H9 (cell line): ENCODE measurements around the gene CACNB2. TPM values are rescaled to one million over a fixed set of nuclear protein-coding genes. Genes with fewer than 3 reads are reported as not detected.

Experiments
- DNase-seq: peaks from one replicate; pipeline ENCODE4 v3.0.0-alpha.2; 2017
- H2AFZ ChIP-seq: one replicate; pipeline ENCODE4 v1.6.1; 2013; ENCODE audit warnings: mild to moderate bottlenecking, low read length, control low read depth, moderate library complexity
- H2AK5ac ChIP-seq: 2 replicates; pipeline ENCODE4 v1.6.1; 2013; ENCODE audit warnings: low read length, control low read depth, mixed read lengths; ENCODE audit not compliant: insufficient read length
- H2BK120ac ChIP-seq: one replicate; pipeline ENCODE4 v1.6.1; 2013; ENCODE audit warnings: low read depth, mild to moderate bottlenecking, low read length, control low read depth, inconsistent platforms; ENCODE audit not compliant: poor library complexity, severe bottlenecking
- H2BK12ac ChIP-seq: 2 replicates; pipeline ENCODE4 v1.6.1; 2013; ENCODE audit warnings: low read length, control low read depth, mixed read lengths, low read depth; ENCODE audit not compliant: insufficient read length
- H2BK15ac ChIP-seq: 2 replicates; pipeline ENCODE4 v1.6.1; 2013; ENCODE audit warnings: low read depth, low read length, control low read depth
- H2BK20ac ChIP-seq: one replicate; pipeline ENCODE4 v1.6.1; 2013; ENCODE audit warnings: low read depth, mild to moderate bottlenecking, low read length, control low read depth, inconsistent platforms; ENCODE audit not compliant: poor library complexity, severe bottlenecking
- H2BK5ac ChIP-seq: 2 replicates; pipeline ENCODE4 v1.6.1; 2013; ENCODE audit warnings: low read length, control low read depth, mixed read lengths; ENCODE audit not compliant: insufficient read length
- H3K14ac ChIP-seq: 2 replicates; pipeline ENCODE4 v1.6.1; 2013; ENCODE audit warnings: low read length, control low read depth; ENCODE audit not compliant: insufficient read depth
- H3K18ac ChIP-seq: 2 replicates; pipeline ENCODE4 v1.6.1; 2013; ENCODE audit warnings: low read depth, mild to moderate bottlenecking, mixed read lengths, low read length, control low read depth; ENCODE audit not compliant: insufficient read length
- H3K23ac ChIP-seq: 2 replicates; pipeline ENCODE4 v1.6.1; 2013; ENCODE audit warnings: low read length, control low read depth, mixed read lengths, low read depth; ENCODE audit not compliant: insufficient read length
- H3K23me2 ChIP-seq: 2 replicates; pipeline ENCODE4 v1.6.1; 2013; ENCODE audit warnings: low read depth, mild to moderate bottlenecking, mixed read lengths, low read length, control low read depth; ENCODE audit not compliant: insufficient read length, poor library complexity, severe bottlenecking
- H3K27ac ChIP-seq: 2 replicates; pipeline ENCODE4 v1.5.1; 2013; ENCODE audit warnings: low read length, control low read depth, mixed read lengths, low read depth; ENCODE audit not compliant: insufficient read length
- H3K27me3 ChIP-seq: 2 replicates; pipeline ENCODE4 v1.6.1; 2013; ENCODE audit warnings: low read length, control low read depth, inconsistent platforms; ENCODE audit not compliant: insufficient read depth
- H3K4ac ChIP-seq: 2 replicates; pipeline ENCODE4 v1.6.1; 2013; ENCODE audit warnings: low read depth, mild to moderate bottlenecking, control low read depth, inconsistent platforms, low read length, moderate library complexity
- H3K4me1 ChIP-seq: 2 replicates; pipeline ENCODE4 v1.6.1; 2013; ENCODE audit warnings: low read length, control low read depth, inconsistent platforms; ENCODE audit not compliant: insufficient read depth
- H3K4me2 ChIP-seq: 2 replicates; pipeline ENCODE4 v1.6.1; 2013; ENCODE audit warnings: low read length, control low read depth, mixed read lengths; ENCODE audit not compliant: insufficient read length, insufficient read depth
- H3K56ac ChIP-seq: 2 replicates; pipeline ENCODE4 v1.6.1; 2013; ENCODE audit warnings: low read depth, mild to moderate bottlenecking, mixed read lengths, low read length, control low read depth; ENCODE audit not compliant: insufficient read length
- H3K79me1 ChIP-seq: 2 replicates; pipeline ENCODE4 v1.6.1; 2013; ENCODE audit warnings: low read depth, mild to moderate bottlenecking, moderate library complexity, low read length, control low read depth, inconsistent platforms; ENCODE audit not compliant: insufficient read depth, poor library complexity, severe bottlenecking
- H3K79me2 ChIP-seq: 2 replicates; pipeline ENCODE4 v1.6.1; 2013; ENCODE audit warnings: low read length, control low read depth, inconsistent platforms; ENCODE audit not compliant: insufficient read depth
- H3K9ac ChIP-seq: 2 replicates; pipeline ENCODE4 v1.6.1; 2013; ENCODE audit warnings: low read length, control low read depth, mixed read lengths; ENCODE audit not compliant: insufficient read length; ENCODE audit errors: extremely low read depth
- H3K9me3 ChIP-seq: one replicate; pipeline ENCODE4 v1.6.1; 2013; ENCODE audit warnings: low read depth, low read length, inconsistent platforms; ENCODE audit not compliant: control insufficient read depth
- H3T11ph ChIP-seq: one replicate; pipeline ENCODE4 v1.6.1; 2013; ENCODE audit warnings: mild to moderate bottlenecking, low read length, control low read depth, inconsistent platforms
- H4K20me1 ChIP-seq: one replicate; pipeline ENCODE4 v1.6.1; 2013; ENCODE audit not compliant: control insufficient read depth, insufficient read length, insufficient read depth
- H4K5ac ChIP-seq: 2 replicates; pipeline ENCODE4 v1.6.1; 2013; ENCODE audit warnings: low read depth, mild to moderate bottlenecking, mixed read lengths, low read length, control low read depth; ENCODE audit not compliant: insufficient read length
- H4K8ac ChIP-seq: replicated peaks from 2 replicates; pipeline ENCODE4 v1.6.1; 2013; ENCODE audit warnings: low read length, control low read depth, mixed read lengths, low read depth; ENCODE audit not compliant: insufficient read length
- H4K91ac ChIP-seq: 2 replicates; pipeline ENCODE4 v1.6.1; 2013; ENCODE audit warnings: low read depth, mild to moderate bottlenecking, moderate library complexity, mixed read lengths, low read length, control low read depth; ENCODE audit not compliant: insufficient read length
- H3K27ac Mint-ChIP-seq, 3 experiments: 2 replicates in 2 of 3; 3 replicates in 1 of 3; pipeline ENCODE4 v1.8.0; 2020 to 2021; ENCODE audit warnings: mixed read lengths in 3 of 3, mild to moderate bottlenecking in 1 of 3, moderate library complexity in 1 of 3
- H3K27me3 Mint-ChIP-seq: 2 replicates; pipeline ENCODE4 v1.8.0; 2021; ENCODE audit warnings: low read depth, mild to moderate bottlenecking, moderate library complexity, mixed read lengths
- H3K36me3 Mint-ChIP-seq, 3 experiments: 2 replicates in 2 of 3; 3 replicates in 1 of 3; pipeline ENCODE4 v1.8.0; 2020 to 2021; ENCODE audit warnings: low read depth in 3 of 3, mixed read lengths in 3 of 3; ENCODE audit not compliant: insufficient read depth in 1 of 3
- H3K4me1 Mint-ChIP-seq, 2 experiments: 2 replicates each; pipeline ENCODE4 v1.8.0; 2020; ENCODE audit warnings: mixed read lengths in 2 of 2
- H3K4me3 Mint-ChIP-seq, 2 experiments: 2 replicates in 1 of 2; 3 replicates in 1 of 2; pipeline ENCODE4 v1.8.0; 2020 to 2021; ENCODE audit warnings: mild to moderate bottlenecking in 2 of 2, mixed read lengths in 2 of 2, moderate library complexity in 1 of 2
- H3K9me3 Mint-ChIP-seq, 2 experiments: 2 replicates in 1 of 2; 3 replicates in 1 of 2; pipeline ENCODE4 v1.8.0; 2020; ENCODE audit warnings: mild to moderate bottlenecking in 2 of 2, mixed read lengths in 2 of 2, moderate library complexity in 1 of 2
- CTCF ChIP-seq: fragments of 200-600 bp; sonication (generic); conservative IDR thresholded peaks from 3 replicates; pipeline ENCODE4 v1.8.0; 2021; ENCODE audit warnings: antibody characterized with exemption, mild to moderate bottlenecking
- WGBS: extraction: QIAGEN DNeasy Blood & Tissue Kit; methylation state at CpG from one replicate; pipeline ENCODE4 v1.1.7; 2013; ENCODE audit warnings: missing lambda C conversion rate, low lambda C conversion rate, mixed read lengths; ENCODE audit not compliant: insufficient read length; ENCODE audit errors: extremely low coverage; 5-methylcytosine and 5-hydroxymethylcytosine counted together
- total RNA-seq: library from RNA; stranded (reverse); gene quantifications from 2 replicates; pipeline ENCODE4 v1.2.1, GENCODE V29; 2021

The CACNB2 gene
- total RNA-seq, 1 experiment from 2014 or later, result 2.6 TPM

- no peak overlapping the region for H3K56ac ChIP-seq
- no peaks in the 10 kb centered on the region for H3K23me2 ChIP-seq
- H3K18ac ChIP-seq, result no peak overlapping the region
- Mint-ChIP-seq H3K4me1 (peaks cover 2 to 5% of the 10 kb centered on the region in 2 experiments; a peak in 3 of 4 replicates), H3K36me3 (peaks cover 13 to 24% (median 19%) of the 10 kb centered on the region in 3 experiments), H3K27ac (no peak overlapping the region), H3K27me3 (no peaks in the 10 kb centered on the region), H3K4me3 (no peak overlapping the region), H3K9me3 (peaks cover 7 to 16% of the 10 kb centered on the region in 2 experiments)
- H3K4ac ChIP-seq, result no peak overlapping the region
- H3K79me2 ChIP-seq, result no peaks in the 10 kb centered on the region
- no peak overlapping the region for H4K5ac ChIP-seq
- H3K9me3 ChIP-seq, result no peaks in the 10 kb centered on the region
- H3K79me1 ChIP-seq, result no peaks in the 10 kb centered on the region
- no peak overlapping the region for H2AFZ ChIP-seq
- H3K27me3 ChIP-seq, result no peaks in the 10 kb centered on the region
- no peak overlapping the region for H3K9ac ChIP-seq
- H2BK5ac ChIP-seq, result no peak overlapping the region
- H3T11ph ChIP-seq, result no peak overlapping the region
- no peak overlapping the region for H4K8ac ChIP-seq
- no peak overlapping the region for H2AK5ac ChIP-seq
- no peak overlapping the region for H2BK15ac ChIP-seq
- H2BK20ac ChIP-seq, result no peak overlapping the region
- no peaks in the 10 kb centered on the region; the same call in 1 of the 2 replicates for H3K4me1 ChIP-seq
- WGBS, result no CpG with 5 or more reads among the region's 2 CpGs
- H3K4me2 ChIP-seq, result no peak overlapping the region
- no peaks in the 10 kb centered on the region for H4K20me1 ChIP-seq
- H2BK12ac ChIP-seq, result no peak overlapping the region
- H3K27ac ChIP-seq, result no peak overlapping the region
- no peak overlapping the region for H2BK120ac ChIP-seq
- TF ChIP-seq CTCF, result no peak
- DNase-seq, result no peak
- no peak overlapping the region for H3K23ac ChIP-seq
- no peak overlapping the region for H4K91ac ChIP-seq
- no peak overlapping the region for H3K14ac ChIP-seq
These were observed 387.5 kb downstream of the CACNB2 start for GRCh38 chr10:18527687-18528086.
